WTC11 (cell line): ENCODE results near the gene IL17RE.

Experiments
- ESRRA ChIP-seq: sonication (generic); formaldehyde crosslinking; IDR thresholded peaks from 2 replicates; pipeline ENCODE4 v1.8.1; 2022; ENCODE audit warnings: mild to moderate bottlenecking, missing genetic modification reagents, borderline replicate concordance
- ETV6 ChIP-seq: sonication (generic); formaldehyde crosslinking; IDR thresholded peaks from 2 replicates; pipeline ENCODE4 v1.8.1; 2022; ENCODE audit warnings: mild to moderate bottlenecking, missing genetic modification reagents
- IRF2 ChIP-seq: sonication (generic); formaldehyde crosslinking; IDR thresholded peaks from 2 replicates; pipeline ENCODE4 v1.8.0; 2022; ENCODE audit warnings: low read depth, missing genetic modification reagents, borderline replicate concordance
- JUN ChIP-seq: sonication (generic); formaldehyde crosslinking; IDR thresholded peaks from 2 replicates; pipeline ENCODE4 v1.8.0; 2023; ENCODE audit warnings: mild to moderate bottlenecking, missing genetic modification reagents
- MYBL2 ChIP-seq: sonication (generic); formaldehyde crosslinking; IDR thresholded peaks from 2 replicates; pipeline ENCODE4 v1.8.1; 2023; ENCODE audit warnings: mild to moderate bottlenecking, moderate library complexity, missing genetic modification reagents
- NFYB ChIP-seq: sonication (generic); formaldehyde crosslinking; conservative IDR thresholded peaks from 2 replicates; pipeline ENCODE4 v1.8.0; 2022; ENCODE audit warnings: low read depth, missing genetic modification reagents
- ZNF232 ChIP-seq: sonication (generic); formaldehyde crosslinking; IDR thresholded peaks from 2 replicates; pipeline ENCODE4 v1.8.0; 2022; ENCODE audit warnings: mild to moderate bottlenecking, missing genetic modification reagents
- ZNF263 ChIP-seq: sonication (generic); formaldehyde crosslinking; IDR thresholded peaks from 2 replicates; pipeline ENCODE4 v1.8.1; 2022; ENCODE audit warnings: low read depth, mild to moderate bottlenecking, moderate library complexity, missing genetic modification reagents
- ZNF423 ChIP-seq: fragments of 250-450 bp; sonication (Bioruptor Pico); IDR thresholded peaks from 2 replicates; pipeline ENCODE4 v2.1.2; 2022; ENCODE audit warnings: mild to moderate bottlenecking, moderate library complexity
- TF ChIP-seq, protein P1 (sequence below): fragments of 200-600 bp; IDR thresholded peaks from 2 replicates; pipeline ENCODE4 v1.8.0; 2022; ENCODE audit warnings: antibody characterized with exemption
- TF ChIP-seq, protein P2 (sequence below): sonication (generic); formaldehyde crosslinking; IDR thresholded peaks from 2 replicates; pipeline ENCODE4 v1.8.1; 2022; ENCODE audit warnings: mild to moderate bottlenecking, missing genetic modification reagents, moderate library complexity, borderline replicate concordance

DNA sequence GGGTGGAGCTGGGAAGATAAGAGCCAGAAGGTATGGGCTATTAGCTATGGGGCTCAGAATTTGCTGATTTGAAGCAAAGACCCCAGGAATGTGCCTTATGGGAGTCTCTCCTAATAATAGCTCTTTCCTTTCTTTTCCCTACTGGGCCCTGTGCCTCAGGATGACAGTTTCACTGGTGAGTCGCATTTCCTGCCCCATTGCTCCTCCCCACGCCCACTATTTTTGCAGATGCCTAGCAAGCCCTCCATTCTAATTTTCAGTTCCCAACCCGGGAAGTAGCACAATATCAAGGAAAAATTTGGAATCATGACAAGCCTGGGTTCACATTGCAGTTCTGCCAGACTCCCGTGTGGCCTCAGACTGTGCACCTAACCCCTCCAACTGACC is 583 bp downstream of the IL17RE start:
- TF ChIP-seq, protein P1, sequence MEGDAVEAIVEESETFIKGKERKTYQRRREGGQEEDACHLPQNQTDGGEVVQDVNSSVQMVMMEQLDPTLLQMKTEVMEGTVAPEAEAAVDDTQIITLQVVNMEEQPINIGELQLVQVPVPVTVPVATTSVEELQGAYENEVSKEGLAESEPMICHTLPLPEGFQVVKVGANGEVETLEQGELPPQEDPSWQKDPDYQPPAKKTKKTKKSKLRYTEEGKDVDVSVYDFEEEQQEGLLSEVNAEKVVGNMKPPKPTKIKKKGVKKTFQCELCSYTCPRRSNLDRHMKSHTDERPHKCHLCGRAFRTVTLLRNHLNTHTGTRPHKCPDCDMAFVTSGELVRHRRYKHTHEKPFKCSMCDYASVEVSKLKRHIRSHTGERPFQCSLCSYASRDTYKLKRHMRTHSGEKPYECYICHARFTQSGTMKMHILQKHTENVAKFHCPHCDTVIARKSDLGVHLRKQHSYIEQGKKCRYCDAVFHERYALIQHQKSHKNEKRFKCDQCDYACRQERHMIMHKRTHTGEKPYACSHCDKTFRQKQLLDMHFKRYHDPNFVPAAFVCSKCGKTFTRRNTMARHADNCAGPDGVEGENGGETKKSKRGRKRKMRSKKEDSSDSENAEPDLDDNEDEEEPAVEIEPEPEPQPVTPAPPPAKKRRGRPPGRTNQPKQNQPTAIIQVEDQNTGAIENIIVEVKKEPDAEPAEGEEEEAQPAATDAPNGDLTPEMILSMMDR = no peak
- no peak for TF ChIP-seq NFYB
- TF ChIP-seq ETV6 (CRISPR knock-in tag) = no peak
- TF ChIP-seq ZNF423 (CRISPR knock-in tag) = no peak
- no peak for TF ChIP-seq ZNF232 (CRISPR knock-in tag)
- no peak for TF ChIP-seq IRF2 (CRISPR knock-in tag)
- TF ChIP-seq JUN = no peak
- no peak for TF ChIP-seq MYBL2 (CRISPR knock-in tag)
- no peak for TF ChIP-seq ESRRA
- TF ChIP-seq ZNF263 (CRISPR knock-in tag) = no peak
- TF ChIP-seq, protein P2, sequence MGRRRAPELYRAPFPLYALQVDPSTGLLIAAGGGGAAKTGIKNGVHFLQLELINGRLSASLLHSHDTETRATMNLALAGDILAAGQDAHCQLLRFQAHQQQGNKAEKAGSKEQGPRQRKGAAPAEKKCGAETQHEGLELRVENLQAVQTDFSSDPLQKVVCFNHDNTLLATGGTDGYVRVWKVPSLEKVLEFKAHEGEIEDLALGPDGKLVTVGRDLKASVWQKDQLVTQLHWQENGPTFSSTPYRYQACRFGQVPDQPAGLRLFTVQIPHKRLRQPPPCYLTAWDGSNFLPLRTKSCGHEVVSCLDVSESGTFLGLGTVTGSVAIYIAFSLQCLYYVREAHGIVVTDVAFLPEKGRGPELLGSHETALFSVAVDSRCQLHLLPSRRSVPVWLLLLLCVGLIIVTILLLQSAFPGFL (CRISPR knock-in tag) = no peak
